HEK293 (cell line): ENCODE measurements around the gene STK11.
A peak's percentile ranks its signal among the peaks of the same experiment; 100 is the strongest.

Experiments used
- BCL11A ChIP-seq: fragments of 450-650 bp; formaldehyde crosslinking; IDR thresholded peaks from 2 replicates; pipeline ENCODE4 v1.5.1; 2016; ENCODE audit warnings: low read depth, missing biosample characterization, missing genetic modification characterization
- GLIS1 ChIP-seq: fragments of 450-650 bp; formaldehyde crosslinking; IDR thresholded peaks from 2 replicates; pipeline ENCODE4 v1.5.1; 2016; ENCODE audit warnings: missing biosample characterization, missing genetic modification characterization
- GLIS2 ChIP-seq: fragments of 450-650 bp; formaldehyde crosslinking; IDR thresholded peaks from 2 replicates; pipeline ENCODE4 v1.5.1; 2016; ENCODE audit warnings: missing biosample characterization, missing genetic modification characterization
- IKZF3 ChIP-seq: fragments of 450-650 bp; IDR thresholded peaks from 2 replicates; pipeline ENCODE4 v1.5.0; 2018; ENCODE audit warnings: missing biosample characterization, mild to moderate bottlenecking, missing genetic modification characterization, moderate library complexity
- INSM2 ChIP-seq: fragments of 450-650 bp; formaldehyde crosslinking; IDR thresholded peaks from 2 replicates; pipeline ENCODE4 v1.5.1; 2016; ENCODE audit warnings: missing biosample characterization, missing genetic modification characterization
- KLF9 ChIP-seq: fragments of 450-650 bp; formaldehyde crosslinking; IDR thresholded peaks from 2 replicates; pipeline ENCODE4 v1.5.1; 2016; ENCODE audit warnings: missing biosample characterization, missing genetic modification characterization, low read depth
- PATZ1 ChIP-seq: fragments of 450-650 bp; formaldehyde crosslinking; IDR thresholded peaks from 2 replicates; pipeline ENCODE4 v1.5.1; 2016; ENCODE audit warnings: missing biosample characterization, missing genetic modification characterization
- PBX3 ChIP-seq: sonication (generic); formaldehyde crosslinking; IDR thresholded peaks from 2 replicates; pipeline ENCODE4 v1.8.1; 2022; ENCODE audit warnings: mild to moderate bottlenecking, moderate library complexity, missing genetic modification reagents
- SP7 ChIP-seq: fragments of 450-650 bp; formaldehyde crosslinking; IDR thresholded peaks from 2 replicates; pipeline ENCODE4 v1.5.1; 2016; ENCODE audit warnings: missing biosample characterization, missing genetic modification characterization
- TCF7L2 ChIP-seq: IDR thresholded peaks from 2 replicates; pipeline ENCODE4 v1.6.1; 2011; ENCODE audit warnings: low read depth, mild to moderate bottlenecking, inconsistent platforms, low read length, moderate library complexity, borderline replicate concordance
- ZFHX2 ChIP-seq: fragments of 450-650 bp; formaldehyde crosslinking; conservative IDR thresholded peaks from 2 replicates; pipeline ENCODE4 v1.5.1; 2016; ENCODE audit warnings: missing biosample characterization, missing genetic modification characterization
- ZFP69B ChIP-seq: fragments of 450-650 bp; formaldehyde crosslinking; IDR thresholded peaks from 2 replicates; pipeline ENCODE4 v1.5.1; 2016; ENCODE audit warnings: missing biosample characterization, missing genetic modification characterization
- ZNF114 ChIP-seq: fragments of 450-650 bp; formaldehyde crosslinking; IDR thresholded peaks from 2 replicates; pipeline ENCODE4 v1.5.0; 2017; ENCODE audit warnings: missing biosample characterization, missing genetic modification characterization
- ZNF157 ChIP-seq: fragments of 450-650 bp; formaldehyde crosslinking; IDR thresholded peaks from 2 replicates; pipeline ENCODE4 v1.5.1; 2016; ENCODE audit warnings: missing biosample characterization, missing genetic modification characterization
- ZNF37A ChIP-seq: fragments of 450-650 bp; IDR thresholded peaks from 2 replicates; pipeline ENCODE4 v1.5.1; 2018; ENCODE audit warnings: missing biosample characterization, missing genetic modification characterization
- ZNF391 ChIP-seq: fragments of 450-650 bp; formaldehyde crosslinking; IDR thresholded peaks from 2 replicates; pipeline ENCODE4 v1.5.1; 2016; ENCODE audit warnings: low read depth, missing biosample characterization, missing genetic modification characterization, borderline replicate concordance
- ZNF423 ChIP-seq: fragments of 450-650 bp; formaldehyde crosslinking; IDR thresholded peaks from 2 replicates; pipeline ENCODE4 v1.5.1; 2016; ENCODE audit warnings: missing biosample characterization, missing genetic modification characterization
- ZNF449 ChIP-seq: fragments of 450-650 bp; formaldehyde crosslinking; IDR thresholded peaks from 2 replicates; pipeline ENCODE4 v1.5.1; 2017; ENCODE audit warnings: missing biosample characterization, mild to moderate bottlenecking, missing genetic modification characterization, moderate library complexity
- ZNF473 ChIP-seq: fragments of 450-650 bp; formaldehyde crosslinking; IDR thresholded peaks from 2 replicates; pipeline ENCODE4 v1.5.1; 2017; ENCODE audit warnings: missing biosample characterization, missing genetic modification characterization
- ZNF514 ChIP-seq: fragments of 450-650 bp; formaldehyde crosslinking; IDR thresholded peaks from 2 replicates; pipeline ENCODE4 v1.5.1; 2016; ENCODE audit warnings: missing biosample characterization, missing genetic modification characterization
- ZNF768 ChIP-seq: fragments of 450-650 bp; formaldehyde crosslinking; IDR thresholded peaks from 2 replicates; pipeline ENCODE4 v1.5.1; 2018; ENCODE audit warnings: missing biosample characterization, mild to moderate bottlenecking, missing genetic modification characterization
- ZSCAN30 ChIP-seq: fragments of 450-650 bp; IDR thresholded peaks from 2 replicates; pipeline ENCODE4 v1.5.1; 2018; ENCODE audit warnings: missing biosample characterization, mild to moderate bottlenecking, missing genetic modification characterization, moderate library complexity
- ZSCAN5A ChIP-seq: fragments of 450-650 bp; formaldehyde crosslinking; IDR thresholded peaks from 2 replicates; pipeline ENCODE4 v1.5.1; 2016; ENCODE audit warnings: missing biosample characterization, missing genetic modification characterization
- TF ChIP-seq, protein P1 (sequence below): fragments of 450-650 bp; formaldehyde crosslinking; IDR thresholded peaks from 2 replicates; pipeline ENCODE4 v1.5.1; 2016; ENCODE audit warnings: missing biosample characterization, missing genetic modification characterization, low read depth
- TF ChIP-seq, protein P2 (sequence below): fragments of 450-650 bp; formaldehyde crosslinking; IDR thresholded peaks from 2 replicates; pipeline ENCODE4 v1.5.1; 2016; ENCODE audit warnings: missing biosample characterization, missing genetic modification characterization
- TF ChIP-seq, protein P3 (sequence below): fragments of 450-650 bp; formaldehyde crosslinking; IDR thresholded peaks from 2 replicates; pipeline ENCODE4 v1.5.1; 2016; ENCODE audit warnings: missing biosample characterization, missing genetic modification characterization

The STK11 gene

GRCh38 chr19:1237754-1238368, 32.3 kb downstream of the STK11 start, which contains the start of gene CBARP (continued):
- TF ChIP-seq ZSCAN30 (tag by site-specific recombination) (no peak), TCF7L2 (no peak), ZNF768 (no peak), SP7 (tag by site-specific recombination) (no peak), IKZF3 (tag by site-specific recombination) (no peak), ZNF449 (no peak), ZNF37A (tag by site-specific recombination) (no peak), ZNF514 (tag by site-specific recombination) (no peak), ZSCAN5A (tag by site-specific recombination) (no peak), INSM2 (tag by site-specific recombination) (no peak), ZNF391 (tag by site-specific recombination) (no peak), PBX3 (CRISPR knock-in tag) (no peak), ZNF473 (tag by site-specific recombination) (no peak), ZNF114 (tag by site-specific recombination) (no peak), ZNF157 (no peak), GLIS1 (tag by site-specific recombination) (peak; percentile 98), BCL11A (tag by site-specific recombination) (no peak), ZFHX2 (tag by site-specific recombination) (no peak), PATZ1 (tag by site-specific recombination) (peak; percentile 84), KLF9 (tag by site-specific recombination) (0 out of 2 replicates have a peak, but pooled peaks have one; percentile 33), ZNF423 (tag by site-specific recombination) (no peak), ZFP69B (tag by site-specific recombination) (no peak), GLIS2 (tag by site-specific recombination) (peak; percentile 85)
- TF ChIP-seq, protein P1, sequence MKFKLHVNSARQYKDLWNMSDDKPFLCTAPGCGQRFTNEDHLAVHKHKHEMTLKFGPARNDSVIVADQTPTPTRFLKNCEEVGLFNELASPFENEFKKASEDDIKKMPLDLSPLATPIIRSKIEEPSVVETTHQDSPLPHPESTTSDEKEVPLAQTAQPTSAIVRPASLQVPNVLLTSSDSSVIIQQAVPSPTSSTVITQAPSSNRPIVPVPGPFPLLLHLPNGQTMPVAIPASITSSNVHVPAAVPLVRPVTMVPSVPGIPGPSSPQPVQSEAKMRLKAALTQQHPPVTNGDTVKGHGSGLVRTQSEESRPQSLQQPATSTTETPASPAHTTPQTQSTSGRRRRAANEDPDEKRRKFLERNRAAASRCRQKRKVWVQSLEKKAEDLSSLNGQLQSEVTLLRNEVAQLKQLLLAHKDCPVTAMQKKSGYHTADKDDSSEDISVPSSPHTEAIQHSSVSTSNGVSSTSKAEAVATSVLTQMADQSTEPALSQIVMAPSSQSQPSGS (tag by site-specific recombination): no peak
- TF ChIP-seq, protein P2, sequence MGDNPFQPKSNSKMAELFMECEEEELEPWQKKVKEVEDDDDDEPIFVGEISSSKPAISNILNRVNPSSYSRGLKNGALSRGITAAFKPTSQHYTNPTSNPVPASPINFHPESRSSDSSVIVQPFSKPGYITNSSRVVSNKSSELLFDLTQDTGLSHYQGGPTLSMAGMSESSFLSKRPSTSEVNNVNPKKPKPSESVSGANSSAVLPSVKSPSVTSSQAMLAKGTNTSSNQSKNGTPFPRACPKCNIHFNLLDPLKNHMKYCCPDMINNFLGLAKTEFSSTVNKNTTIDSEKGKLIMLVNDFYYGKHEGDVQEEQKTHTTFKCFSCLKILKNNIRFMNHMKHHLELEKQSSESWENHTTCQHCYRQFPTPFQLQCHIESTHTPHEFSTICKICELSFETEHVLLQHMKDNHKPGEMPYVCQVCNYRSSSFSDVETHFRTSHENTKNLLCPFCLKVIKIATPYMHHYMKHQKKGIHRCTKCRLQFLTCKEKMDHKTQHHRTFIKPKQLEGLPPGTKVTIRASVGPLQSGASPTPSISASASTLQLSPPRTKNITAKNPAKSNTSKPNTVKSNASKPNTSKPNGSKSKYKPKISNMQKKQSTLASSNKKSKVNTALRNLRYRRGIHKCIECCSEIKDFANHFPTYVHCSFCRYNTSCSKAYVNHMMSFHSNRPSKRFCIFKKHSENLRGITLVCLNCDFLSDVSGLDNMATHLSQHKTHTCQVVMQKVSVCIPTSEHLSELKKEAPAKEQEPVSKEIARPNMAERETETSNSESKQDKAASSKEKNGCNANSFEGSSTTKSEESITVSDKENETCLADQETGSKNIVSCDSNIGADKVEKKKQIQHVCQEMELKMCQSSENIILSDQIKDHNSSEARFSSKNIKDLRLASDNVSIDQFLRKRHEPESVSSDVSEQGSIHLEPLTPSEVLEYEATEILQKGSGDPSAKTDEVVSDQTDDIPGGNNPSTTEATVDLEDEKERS (tag by site-specific recombination): no peak
- TF ChIP-seq, protein P3, sequence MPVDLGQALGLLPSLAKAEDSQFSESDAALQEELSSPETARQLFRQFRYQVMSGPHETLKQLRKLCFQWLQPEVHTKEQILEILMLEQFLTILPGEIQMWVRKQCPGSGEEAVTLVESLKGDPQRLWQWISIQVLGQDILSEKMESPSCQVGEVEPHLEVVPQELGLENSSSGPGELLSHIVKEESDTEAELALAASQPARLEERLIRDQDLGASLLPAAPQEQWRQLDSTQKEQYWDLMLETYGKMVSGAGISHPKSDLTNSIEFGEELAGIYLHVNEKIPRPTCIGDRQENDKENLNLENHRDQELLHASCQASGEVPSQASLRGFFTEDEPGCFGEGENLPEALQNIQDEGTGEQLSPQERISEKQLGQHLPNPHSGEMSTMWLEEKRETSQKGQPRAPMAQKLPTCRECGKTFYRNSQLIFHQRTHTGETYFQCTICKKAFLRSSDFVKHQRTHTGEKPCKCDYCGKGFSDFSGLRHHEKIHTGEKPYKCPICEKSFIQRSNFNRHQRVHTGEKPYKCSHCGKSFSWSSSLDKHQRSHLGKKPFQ (tag by site-specific recombination): no peak
